HG03039 (cell line): ENCODE measurements around the gene ETV3L.
"Not testable (repeated sequence)": the region's sequence is repeated elsewhere in the genome, so short reads cannot be mapped to it uniquely, and the experiment has no call there.

Experiments used
- ATAC-seq: cut with Tn5 transposase; IDR thresholded peaks from one replicate; pipeline ENCODE4 v1.9.1; 2021; ENCODE audit warnings: mild to moderate bottlenecking, moderate library complexity; ENCODE audit not compliant: unreplicated experiment

ETV3L gene

GRCh38 chr1:157084720-157085119, 14.9 kb downstream of the ETV3L start:
- ATAC-seq: no peak

- ATAC-seq: no peak
These were observed 17.9 kb downstream of the ETV3L start for GRCh38 chr1:157081707-157082106.

GRCh38 chr1:157080714-157081113, 18.9 kb downstream of the ETV3L start:
- no peak for ATAC-seq

- ATAC-seq: no peak
These were observed 22.2 kb downstream of the ETV3L start for GRCh38 chr1:157077394-157077793.

- ATAC-seq: no peak
These were observed 25.5 kb downstream of the ETV3L start for GRCh38 chr1:157073944-157074685.

GRCh38 chr1:157069601-157070000, 30.0 kb downstream of the ETV3L start:
- no peak for ATAC-seq

- ATAC-seq: not testable (repeated sequence)
These were observed 40.4 kb downstream of the ETV3L start for GRCh38 chr1:157059241-157059640.

GRCh38 chr1:157056269-157056668, 43.3 kb downstream of the ETV3L start:
- no peak for ATAC-seq

GRCh38 chr1:157055729-157056128, 43.9 kb downstream of the ETV3L start:
- not testable (repeated sequence) for ATAC-seq

GRCh38 chr1:157050836-157051235, 48.8 kb downstream of the ETV3L start:
- no peak for ATAC-seq

- no peak for ATAC-seq
These were observed 52.6 kb downstream of the ETV3L start for GRCh38 chr1:157047062-157047410.

- ATAC-seq: peak; percentile 55
These were observed 54.1 kb downstream of the ETV3L start, which contains the start of gene ARHGEF11 for GRCh38 chr1:157045250-157046218. TSS of gene ARHGEF11 (minus strand) at chr1:157045742. CDS start at chr1:157044330, 1,412 bp downstream.

GRCh38 chr1:157044326-157044725, 55.3 kb downstream of the ETV3L start:
- no peak for ATAC-seq

GRCh38 chr1:157043685-157044084, 55.9 kb downstream of the ETV3L start:
- ATAC-seq: no peak

GRCh38 chr1:157042846-157043245, 56.8 kb downstream of the ETV3L start:
- no peak for ATAC-seq
